ENCODE measurements around the gene B3GNT3. TPM values are rescaled to one million over a fixed set of nuclear protein-coding genes. Genes with fewer than 3 reads are reported as not detected.

Gene B3GNT3
- total and polyA plus RNA-seq, 2 of the 4 experiments (the other 2 are of a cell fraction), result not detected

DNA sequence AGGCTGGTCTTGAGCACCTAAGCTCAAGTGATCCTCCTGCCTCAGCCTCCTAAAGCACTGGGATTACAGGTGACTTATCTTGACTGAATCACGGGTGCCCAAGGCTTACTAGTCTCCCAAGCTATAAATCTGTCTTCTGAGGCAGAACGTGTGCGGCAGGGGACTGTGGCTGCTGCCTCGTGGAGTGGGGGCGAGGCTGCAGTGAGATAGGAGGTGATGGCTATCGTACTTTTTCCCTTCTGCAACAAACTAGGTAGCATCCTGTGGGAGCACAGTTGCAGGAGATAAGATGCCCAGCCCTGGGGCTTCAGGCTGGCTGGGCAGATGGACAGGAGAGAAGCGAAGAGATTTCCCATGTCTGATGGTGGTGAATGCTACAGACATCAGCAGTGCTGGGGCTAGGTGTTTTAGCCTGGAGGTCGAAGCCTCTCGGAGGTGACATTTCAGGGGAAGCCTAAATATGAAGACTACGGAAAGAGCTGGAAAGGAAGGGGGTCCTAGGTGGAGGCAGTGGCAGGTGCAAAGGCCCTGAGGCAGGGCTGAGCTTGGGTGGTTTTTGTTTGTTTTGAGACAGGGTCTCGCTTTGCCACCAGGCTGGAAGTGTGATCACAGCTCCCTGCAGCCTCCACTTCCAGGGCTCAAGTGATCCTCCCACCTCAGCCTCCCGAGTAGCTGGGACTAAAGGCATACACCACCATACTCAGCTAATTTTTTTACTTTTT lies 7.4 kb downstream of the B3GNT3 start:
- dilution Hi-C loops (cut with HindIII; ENCODE audit: low sequenced_read_pairs, unreplicated experiment) (no loop called here), in situ Hi-C loops (cut with MboI; ENCODE audit: low sequenced_read_pairs) (no loop called here), intact Hi-C loops (cut with micrococcal nuclease) (no loop called here)
- 0 out of 2 replicates have a peak, but pooled peaks cover 2% of the 10 kb centered on the region for H3K9me3 ChIP-seq (ENCODE audit: control insufficient read depth, insufficient read depth, low read length)
- no peaks in the 10 kb centered on the region for H3K36me3 ChIP-seq (ENCODE audit: control insufficient read depth, insufficient read depth, low read length)
- no peak overlapping the region for H3K4me2 ChIP-seq (ENCODE audit: low read depth, low read length)
- H3K27me3 ChIP-seq (ENCODE audit: control insufficient read depth, insufficient read depth, low read length), result peaks cover 38% of the 10 kb centered on the region
- H3K14ac ChIP-seq (replicated peaks; ENCODE audit: low read depth, low read length), result no peak overlapping the region
- H2BK20ac ChIP-seq (ENCODE audit: low read depth, low read length), result no peak overlapping the region
- TF ChIP-seq CHD1 (IDR thresholded peaks at IDR 0.05; ENCODE audit: low read depth, low read length) (no peak), CEBPB (IDR thresholded peaks at IDR 0.05; ENCODE audit: low read depth, low read length) (no peak)
- no peaks in the 10 kb centered on the region for H3K9me1 ChIP-seq (ENCODE audit: insufficient read depth, low read length)
- H2BK15ac ChIP-seq (ENCODE audit: low read depth, low read length), result no peak overlapping the region
- ChIA-PET POLR2A (ENCODE audit: unreplicated experiment) (no interaction called here), CTCF (no interaction called here)
- H2BK5ac ChIP-seq (ENCODE audit: low read depth, low read length, poor library complexity, severe bottlenecking), result no peak overlapping the region
- no peak overlapping the region for H2AK9ac ChIP-seq (replicated peaks; ENCODE audit: low read depth, low read length, poor library complexity)
- H3K4me3 ChIP-seq (ENCODE audit: insufficient read depth, low read depth, low read length), result no peak overlapping the region
- H4K8ac ChIP-seq (ENCODE audit: low read depth in 2 of 2, low read length in 2 of 2), result no peak overlapping the region
- no peak overlapping the region for H3K56ac ChIP-seq (ENCODE audit: extremely low read depth, insufficient read depth, low read length)
- H3K27ac ChIP-seq (ENCODE audit: insufficient read depth, low read length), result no peak overlapping the region
- H3K23ac ChIP-seq (ENCODE audit: low read depth, low read length), result no peak overlapping the region
- H2AK5ac ChIP-seq (ENCODE audit: low read depth, low read length), result no peak overlapping the region
- H3K9ac ChIP-seq (ENCODE audit: low read depth, low read length), result no peak overlapping the region
- no peak overlapping the region for H2AFZ ChIP-seq (replicated peaks; ENCODE audit: low read length, poor library complexity)
- no peaks in the 10 kb centered on the region for H3K4me1 ChIP-seq (ENCODE audit: control insufficient read depth, insufficient read depth, low read length)
- H3K79me1 ChIP-seq (ENCODE audit: low read depth in 1 of 2, low read length in 2 of 2), result no peaks in the 10 kb centered on the region
- no peak overlapping the region for H3K4ac ChIP-seq (ENCODE audit: low read depth, low read length)
- 57% methylated on average over 1 of the region's 12 CpGs; no CpG with 5 or more reads in 1 of the 2 experiments for WGBS, 2 experiments (ENCODE audit: extremely low coverage in 2 of 2, insufficient read length in 1 of 2)
- no peaks in the 10 kb centered on the region for H4K20me1 ChIP-seq (ENCODE audit: insufficient read depth, low read length)
- H4K91ac ChIP-seq (ENCODE audit: insufficient read depth, low read depth, low read length), result no peak overlapping the region
- no peak for ATAC-seq (ENCODE audit: low read depth)
- BruUV-seq (replicated peaks), result no TSS peak
- no peak overlapping the region for H4K5ac ChIP-seq (ENCODE audit: low read depth, low read length)
- H3K18ac ChIP-seq (ENCODE audit: low read depth, low read length), result no peak overlapping the region
- no peak overlapping the region for H2BK120ac ChIP-seq (ENCODE audit: low read depth, low read length)
- no peak for DNase-seq
